C4-2B (cell line): ENCODE measurements around the gene NUP214.
A peak's percentile ranks its signal among the peaks of the same experiment; 100 is the strongest.
"Not testable (repeated sequence)": the region's sequence is repeated elsewhere in the genome, so short reads cannot be mapped to it uniquely, and the experiment has no call there.

Source experiments
- H3K27ac ChIP-seq: fragments of 450-650 bp; 2 replicates; pipeline ENCODE4 v1.5.1; 2017
- CTCF ChIP-seq: fragments of 450-650 bp; conservative IDR thresholded peaks from 2 replicates; pipeline ENCODE4 v1.5.1; 2017; ENCODE audit warnings: mild to moderate bottlenecking
- ZFX ChIP-seq: fragments of 450-650 bp; IDR thresholded peaks from 2 replicates; pipeline ENCODE4 v1.6.1; 2017

NUP214 gene

GRCh38 chr9:131236161-131236560 lies 110.8 kb downstream of the NUP214 start:
- H3K27ac ChIP-seq = no peak overlapping the region
- no peak for TF ChIP-seq CTCF
- TF ChIP-seq ZFX = no peak

GRCh38 chr9:131236761-131237160 lies 111.4 kb downstream of the NUP214 start:
- TF ChIP-seq CTCF = no peak
- no peak for TF ChIP-seq ZFX
- H3K27ac ChIP-seq = no peak overlapping the region

DNA sequence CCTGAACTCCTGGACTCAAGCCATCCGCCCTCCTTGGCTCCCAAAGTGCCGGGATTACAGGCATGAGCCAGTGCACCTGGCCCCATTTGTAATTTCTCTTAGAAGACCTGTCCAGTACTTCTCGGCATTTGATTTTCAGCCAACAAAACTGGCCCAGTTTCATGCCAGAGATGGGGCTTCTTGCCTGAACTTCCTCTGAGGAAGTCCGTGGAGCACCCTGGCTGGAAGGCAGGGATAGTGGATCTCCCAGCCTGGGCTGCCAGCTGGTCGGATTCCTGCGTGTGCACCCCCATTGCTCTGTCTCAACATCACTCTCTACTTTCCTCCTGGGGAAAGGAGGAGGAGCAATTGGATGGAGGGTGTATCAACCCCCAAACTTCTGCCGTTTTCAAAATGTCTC lies 111.9 kb downstream of the NUP214 start:
- no peak for TF ChIP-seq ZFX
- TF ChIP-seq CTCF = no peak
- no peak overlapping the region for H3K27ac ChIP-seq

DNA sequence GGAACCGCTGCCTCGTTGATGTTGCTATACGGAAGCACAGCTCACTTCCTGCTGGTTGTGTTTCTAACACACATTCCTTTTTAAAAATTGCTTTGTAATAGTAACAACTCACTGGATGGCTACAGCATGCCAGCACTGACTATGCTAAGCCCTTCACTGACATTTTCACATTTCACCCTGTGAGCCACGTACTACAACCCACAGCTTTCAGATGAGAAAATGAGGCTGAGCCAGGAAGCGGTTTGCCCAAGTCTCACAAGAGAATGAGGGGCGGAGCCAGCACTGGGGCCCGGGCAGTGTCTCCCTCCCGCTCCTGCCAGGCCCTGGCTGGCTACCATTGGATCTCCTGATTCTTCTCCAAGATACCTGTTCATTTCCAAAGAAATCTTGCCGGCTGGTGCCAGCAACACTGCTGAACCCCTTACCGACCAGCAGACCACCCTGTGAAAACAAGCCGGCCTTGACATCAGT lies 112.6 kb downstream of the NUP214 start:
- H3K27ac ChIP-seq = peak overlapping the region; percentile 59
- no peak for TF ChIP-seq CTCF
- no peak for TF ChIP-seq ZFX

- no peak for TF ChIP-seq CTCF
- no peak for TF ChIP-seq ZFX
- H3K27ac ChIP-seq = peak overlapping the region; percentile 59
Measured at GRCh38 chr9:131238402-131239021, 113.1 kb downstream of the NUP214 start.

DNA sequence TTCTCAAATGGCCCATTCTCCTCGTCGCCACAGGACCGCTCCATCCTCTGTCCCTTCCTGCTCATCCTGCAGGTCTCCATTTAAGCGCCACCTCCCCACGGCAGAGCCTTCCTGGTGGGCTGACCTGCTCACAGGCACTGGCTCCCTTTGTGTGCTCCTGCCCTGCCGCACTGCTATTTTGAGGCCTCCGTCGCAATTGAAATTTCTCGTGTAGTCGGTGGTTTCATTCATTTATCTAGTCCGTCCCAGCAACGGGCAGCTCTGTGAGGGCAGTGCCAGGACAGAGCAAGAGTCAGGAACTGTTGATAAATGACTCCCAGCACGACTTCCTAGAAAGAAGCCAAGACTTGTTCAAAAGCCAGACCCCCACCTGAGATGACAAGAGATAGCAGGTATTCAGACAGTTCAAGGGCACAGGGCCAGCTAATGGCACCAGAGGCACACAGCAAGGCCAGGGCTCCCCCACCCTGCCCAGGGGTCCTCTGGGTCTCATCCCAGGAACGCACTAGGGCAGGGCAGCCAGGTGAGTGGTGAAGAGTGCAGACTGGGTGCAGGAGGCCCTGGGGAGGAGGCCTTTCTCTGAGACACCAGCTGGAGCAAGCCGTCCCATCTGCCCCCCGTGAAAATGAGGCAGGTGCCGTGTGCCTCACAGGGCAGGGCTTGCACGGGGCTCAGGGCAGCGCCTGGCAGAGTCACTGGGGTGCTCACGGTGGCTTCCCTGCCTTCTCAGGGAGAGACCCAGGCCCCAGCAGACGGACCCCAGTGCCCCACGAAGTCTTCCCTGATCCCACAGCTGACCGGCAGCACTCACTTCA lies 114.0 kb downstream of the NUP214 start:
- H3K27ac ChIP-seq = peak overlapping the region; percentile 59; the same call in 1 of the 2 replicates
- no peak for TF ChIP-seq CTCF

- H3K27ac ChIP-seq = no peak overlapping the region
- TF ChIP-seq CTCF (no peak), ZFX (no peak)
Measured at GRCh38 chr9:131240047-131240921, 114.9 kb downstream of the NUP214 start.

- H3K27ac ChIP-seq = not testable (repeated sequence)
Measured at GRCh38 chr9:131244331-131244730, 118.9 kb downstream of the NUP214 start.
